B cell (primary cell): ENCODE data around the gene UBN1. TPM values are rescaled to one million over a fixed set of nuclear protein-coding genes. Genes with fewer than 3 reads are reported as not detected.

Source experiments
- ATAC-seq: fragments of 200-7000 bp; cut with Tn5 transposase; one replicate; pipeline ENCODE4 v1.10.0; 2021; ENCODE audit warnings: low read depth, mild to moderate bottlenecking, moderate number of reproducible peaks, moderate library complexity
- CTCF ChIA-PET: fragments of 350-600 bp; sonication (Branson Sonifier 250); formaldehyde crosslinking; loops from one replicate; lab custom pipeline; 2021; ENCODE audit warnings: antibody characterized with exemption, inconsistent platforms; lab: Charles Lee
- POLR2A ChIA-PET: fragments of 350-600 bp; sonication (Branson Sonifier 250); formaldehyde crosslinking; loops from one replicate; lab custom pipeline; 2021; ENCODE audit warnings: antibody characterized with exemption; lab: Charles Lee
- DNase-seq: peaks from one replicate; pipeline ENCODE4 v3.0.0; 2013
- H2AFZ ChIP-seq: 2 replicates; pipeline ENCODE4 v1.6.1; 2012; ENCODE audit warnings: mild to moderate bottlenecking, low read depth, low read length; ENCODE audit not compliant: insufficient read depth, poor library complexity, severe bottlenecking
- H3K27ac ChIP-seq, 2 donors: 1 replicate in 1 of 2; 2 replicates in 1 of 2; pipeline ENCODE4 v1.5.1; 2012 to 2013; ENCODE audit warnings: low read length in 2 of 2, mild to moderate bottlenecking in 2 of 2, moderate library complexity in 1 of 2
- H3K27me3 ChIP-seq, 4 experiments: fragments of 200-600 bp in 1 of 4; sonication (generic) in 1 of 4; replicated peaks in 1 of 4; 1 replicate in 2 of 4; 2 replicates in 2 of 4; pipeline versions ENCODE4 v1.6.1 to v1.7.0; 2013 to 2016; ENCODE audit warnings: low read length in 3 of 4, mild to moderate bottlenecking in 2 of 4, mixed read lengths in 1 of 4, moderate library complexity in 1 of 4; ENCODE audit not compliant: insufficient read depth in 4 of 4, control insufficient read depth in 3 of 4; ENCODE audit errors: control extremely low read depth in 1 of 4
- H3K36me3 ChIP-seq, 2 experiments: replicated peaks in 1 of 2; 1 replicate in 1 of 2; 2 replicates in 1 of 2; pipeline versions ENCODE4 v1.6.1 to v1.7.1; 2013; ENCODE audit warnings: low read length in 1 of 2; ENCODE audit not compliant: insufficient read depth in 2 of 2, control insufficient read depth in 1 of 2; ENCODE audit errors: control extremely low read depth in 1 of 2, extremely low read depth in 1 of 2
- H3K4me1 ChIP-seq, 2 donors: fragments of 200-600 bp in 1 of 2; sonication (generic) in 1 of 2; 1 replicate in 1 of 2; 2 replicates in 1 of 2; pipeline versions ENCODE4 v1.5.1 to v1.6.1; 2013 to 2017; ENCODE audit warnings: low read length in 2 of 2; ENCODE audit not compliant: control insufficient read depth in 2 of 2, insufficient read depth in 2 of 2
- H3K4me2 ChIP-seq: replicated peaks from 2 replicates; pipeline ENCODE3; 2012; ENCODE audit warnings: mild to moderate bottlenecking, low read depth, low read length; ENCODE audit not compliant: poor library complexity, severe bottlenecking
- H3K4me3 ChIP-seq, 5 experiments: fragments of 200-600 bp in 1 of 5; sonication (generic) in 1 of 5; 1 replicate in 3 of 5; 2 replicates in 2 of 5; pipeline versions ENCODE4 v1.5.1 to v1.7.0; 2011 to 2016; ENCODE audit warnings: low read length in 4 of 5, mild to moderate bottlenecking in 4 of 5, low read depth in 2 of 5, control low read depth in 1 of 5, moderate library complexity in 1 of 5; ENCODE audit not compliant: insufficient read depth in 1 of 5; ENCODE audit errors: control extremely low read depth in 1 of 5, extremely low read depth in 1 of 5
- H3K79me2 ChIP-seq: fragments of 200-600 bp; sonication (generic); one replicate; pipeline ENCODE4 v1.6.0; 2016; ENCODE audit warnings: low read length; ENCODE audit not compliant: control insufficient read depth, insufficient read depth
- H3K9ac ChIP-seq: fragments of 200-600 bp; sonication (generic); 2 replicates; pipeline ENCODE4 v1.6.1; 2017; ENCODE audit warnings: mild to moderate bottlenecking, low read length, moderate library complexity
- H3K9me3 ChIP-seq, 3 donors: one replicate each; pipeline versions ENCODE4 v1.6.1 to v1.7.1; 2013; ENCODE audit warnings: low read length in 2 of 3; ENCODE audit not compliant: control insufficient read depth in 2 of 3, insufficient read depth in 1 of 3; ENCODE audit errors: control extremely low read depth in 1 of 3
- H4K20me1 ChIP-seq: 2 replicates; pipeline ENCODE4 v1.6.0; 2012; ENCODE audit warnings: mild to moderate bottlenecking, low read length; ENCODE audit not compliant: insufficient read depth, control insufficient read depth, poor library complexity, severe bottlenecking
- H3K27ac Mint-ChIP-seq: one replicate; pipeline ENCODE4 v1.8.0; 2021; ENCODE audit warnings: mixed read lengths
- H3K27me3 Mint-ChIP-seq: one replicate; pipeline ENCODE4 v1.8.0; 2021; ENCODE audit warnings: mixed read lengths
- H3K4me1 Mint-ChIP-seq: one replicate; pipeline ENCODE4 v1.8.0; 2021; ENCODE audit warnings: mixed read lengths
- H3K4me3 Mint-ChIP-seq: one replicate; pipeline ENCODE4 v1.8.0; 2021; ENCODE audit warnings: mixed read lengths
- H3K9me3 Mint-ChIP-seq: one replicate; pipeline ENCODE4 v1.8.0; 2022; ENCODE audit warnings: mixed read lengths; ENCODE audit not compliant: insufficient read depth
- CTCF ChIP-seq: fragments of 200-600 bp; IDR thresholded peaks from one replicate; pipeline ENCODE4 v1.8.0; 2022; ENCODE audit warnings: antibody characterized with exemption, mild to moderate bottlenecking
- EZH2 ChIP-seq: IDR thresholded peaks from 2 replicates; pipeline ENCODE4 v1.6.1; 2012; ENCODE audit warnings: borderline replicate concordance, low read depth, mild to moderate bottlenecking, moderate library complexity, low read length; ENCODE audit not compliant: insufficient read depth, poor library complexity, severe bottlenecking
- WGBS: methylation state at CpG from one replicate; pipeline ENCODE4 v1.1.5; 2013; ENCODE audit warnings: missing lambda C conversion rate; ENCODE audit not compliant: insufficient coverage; 5-methylcytosine and 5-hydroxymethylcytosine counted together
- intact Hi-C: fragments of 100-400 bp; cut with micrococcal nuclease; formaldehyde crosslinking; loops from one replicate; pipeline ENCODE4 v1.10.0; 2022
- polyA plus RNA-seq: library from polyadenylated mRNA; depleted of rRNA; stranded (reverse); fragments of >200 nt; gene quantifications from 2 replicates; pipeline ENCODE4 v1.2.3, GENCODE V29; 2012
- total RNA-seq, 2 donors: library from RNA; stranded (reverse); fragments of 120-200 nt in 1 of 2; gene quantifications; 1 replicate in 1 of 2; 2 replicates in 1 of 2; pipeline versions ENCODE4 v1.2.3 to v1.2.4, GENCODE V29; 2013 to 2022

UBN1 gene
- total and polyA plus RNA-seq, 2 donors (not counting 1 experiment from before 2014, with no cell fraction given) = 16.6 to 38.1 TPM

DNA sequence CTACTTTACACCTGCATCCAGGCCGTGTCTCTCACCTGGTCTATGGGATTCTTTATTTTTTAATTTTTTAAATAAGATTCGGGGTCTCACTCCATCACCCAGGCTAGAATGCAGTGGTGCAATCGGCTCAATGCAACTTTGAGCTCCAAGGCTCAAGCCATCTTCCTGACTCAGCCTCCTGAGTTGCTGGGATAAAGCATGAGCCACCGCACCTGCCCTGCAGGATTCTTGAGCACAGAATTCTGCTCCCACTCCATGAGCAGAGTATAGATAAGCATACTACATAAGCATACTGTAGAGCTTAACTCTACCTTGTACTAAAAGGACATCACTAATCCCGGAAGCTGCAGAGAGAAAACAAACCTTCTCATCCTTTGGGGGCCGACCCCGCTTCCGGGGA lies 15.7 kb upstream of the UBN1 start:
- ChIA-PET CTCF (no interaction called here), POLR2A (no interaction called here)
- H3K9ac ChIP-seq = no peak overlapping the region
- H3K4me3 Mint-ChIP-seq = no peak overlapping the region
- DNase-seq = no peak
- peaks cover 13 to 59% of the 10 kb centered on the region in 2 experiments for H3K36me3 ChIP-seq
- WGBS = 100% methylated on average over 6 of the region's 8 CpGs
- peaks cover 55% of the 10 kb centered on the region for H4K20me1 ChIP-seq
- H3K9me3 Mint-ChIP-seq = no peaks in the 10 kb centered on the region
- H3K27me3 Mint-ChIP-seq = no peaks in the 10 kb centered on the region
- H3K4me3 ChIP-seq = no peak overlapping the region
- no peak overlapping the region for H3K27ac ChIP-seq
- H2AFZ ChIP-seq = no peak overlapping the region
- no peak overlapping the region for H3K27ac Mint-ChIP-seq
- intact Hi-C loops = no loop called here
- no peak for TF ChIP-seq EZH2
- no peak for TF ChIP-seq CTCF
- no peak overlapping the region for H3K4me2 ChIP-seq
- H3K4me1 Mint-ChIP-seq = peaks cover 20% of the 10 kb centered on the region
- no peaks in the 10 kb centered on the region for H3K9me3 ChIP-seq
- H3K27me3 ChIP-seq = no peaks in the 10 kb centered on the region
- peaks cover 16 to 23% of the 10 kb centered on the region in 2 donors for H3K4me1 ChIP-seq
- H3K79me2 ChIP-seq = peaks cover 56% of the 10 kb centered on the region
- no peak for ATAC-seq

- peak overlapping the region; percentile 54 for H3K27ac Mint-ChIP-seq
- H3K4me2 ChIP-seq = peak overlapping the region; percentile 33
- 32% methylated on average over 3 of the region's 6 CpGs for WGBS
Measured at GRCh38 chr16:4832698-4833343, 14.5 kb upstream of the UBN1 start.

More at GRCh38 chr16:4832698-4833343, 14.5 kb upstream of the UBN1 start:
- no peak for TF ChIP-seq CTCF
- Histone ChIP-seq H3K9ac (no peak overlapping the region), H2AFZ (no peak overlapping the region), H3K36me3 (peaks cover 11 to 59% of the 10 kb centered on the region in 2 experiments), H3K9me3 (no peaks in the 10 kb centered on the region), H3K4me3 (no peak overlapping the region), H3K4me1 (peaks cover 16 to 23% of the 10 kb centered on the region in 2 donors), H3K79me2 (peaks cover 50% of the 10 kb centered on the region), H3K27ac (peak overlapping the region in 1 of 2 donors; percentile 62), H4K20me1 (peaks cover 50% of the 10 kb centered on the region), H3K27me3 (no peaks in the 10 kb centered on the region)
- Mint-ChIP-seq H3K9me3 (no peaks in the 10 kb centered on the region), H3K27me3 (no peaks in the 10 kb centered on the region), H3K4me1 (peaks cover 20% of the 10 kb centered on the region), H3K4me3 (peak overlapping the region; percentile 30)
- ChIA-PET CTCF (no interaction called here), POLR2A (no interaction called here)
- intact Hi-C loops = no loop called here
- DNase-seq (peak; percentile 30), ATAC-seq (no peak)
